D721Med (cell line): Measurements from ENCODE around the gene MTHFD1.

Experiments
- DNase-seq: peaks from one replicate; pipeline ENCODE4 v3.0.0; 2011; ENCODE audit warnings: low spot score; ENCODE audit not compliant: insufficient read length
- FAIRE-seq: peaks from 2 replicates; lab custom pipeline; 2011; peaks lifted over from hg19 to GRCh38; lab: Jason Lieb, UNC
- TF ChIP-seq, protein P1 (sequence below): IDR thresholded peaks from 2 replicates; pipeline ENCODE4 v1.5.1; 2012; ENCODE audit warnings: mild to moderate bottlenecking, control low read depth; ENCODE audit not compliant: insufficient read depth; ENCODE audit errors: missing control alignments

The MTHFD1 gene

DNA sequence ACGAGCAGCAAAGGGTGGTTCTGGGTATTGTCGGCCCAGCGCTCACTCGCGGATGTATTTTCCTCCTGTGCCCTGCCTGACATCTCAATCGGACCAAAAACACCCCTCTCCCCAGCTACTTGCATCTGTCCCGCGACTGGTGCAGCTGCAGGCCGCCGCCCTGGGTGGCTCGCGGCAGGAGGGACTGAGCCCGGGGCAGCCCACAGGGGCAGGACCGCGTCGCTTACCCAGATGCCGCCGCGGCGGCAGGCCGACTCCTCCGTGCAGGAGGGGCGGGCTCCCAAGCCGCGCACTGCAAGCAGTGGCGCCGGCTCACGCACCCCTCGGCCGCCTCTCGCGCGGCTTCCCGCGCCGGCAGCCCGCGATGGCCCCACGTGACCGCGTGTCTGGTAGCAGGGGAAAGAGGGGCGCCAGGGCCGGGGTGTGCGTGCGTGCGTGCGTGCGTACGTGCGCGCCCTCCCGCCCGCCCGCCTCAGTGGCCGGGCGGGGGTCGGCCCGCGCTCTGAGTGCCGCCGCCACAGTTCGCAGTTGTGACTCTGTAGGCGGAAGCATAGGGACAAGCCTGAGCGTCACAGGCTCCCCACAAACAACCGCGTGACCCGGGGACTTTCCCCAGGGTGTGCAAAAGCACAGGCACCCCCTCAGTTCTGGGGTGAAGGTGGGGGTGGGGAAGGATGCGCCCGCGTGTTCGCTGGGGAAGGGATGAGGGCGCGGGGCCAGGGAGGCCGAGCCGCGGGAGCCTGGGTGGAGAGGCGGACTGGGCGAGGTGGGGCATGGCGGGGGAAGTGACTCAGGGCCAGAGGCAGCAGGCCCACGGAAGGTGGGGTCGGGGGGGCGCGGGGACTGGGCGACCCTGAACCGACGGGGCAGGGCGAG lies 115.5 kb downstream of the MTHFD1 start, which contains the start of gene ZBTB25:
Gene ZBTB25, minus strand, starts transcription at position 405 of the 876 bp plus-strand sequence. CDS start 13,305 bp downstream, outside the sequence.
- TF ChIP-seq, protein P1, sequence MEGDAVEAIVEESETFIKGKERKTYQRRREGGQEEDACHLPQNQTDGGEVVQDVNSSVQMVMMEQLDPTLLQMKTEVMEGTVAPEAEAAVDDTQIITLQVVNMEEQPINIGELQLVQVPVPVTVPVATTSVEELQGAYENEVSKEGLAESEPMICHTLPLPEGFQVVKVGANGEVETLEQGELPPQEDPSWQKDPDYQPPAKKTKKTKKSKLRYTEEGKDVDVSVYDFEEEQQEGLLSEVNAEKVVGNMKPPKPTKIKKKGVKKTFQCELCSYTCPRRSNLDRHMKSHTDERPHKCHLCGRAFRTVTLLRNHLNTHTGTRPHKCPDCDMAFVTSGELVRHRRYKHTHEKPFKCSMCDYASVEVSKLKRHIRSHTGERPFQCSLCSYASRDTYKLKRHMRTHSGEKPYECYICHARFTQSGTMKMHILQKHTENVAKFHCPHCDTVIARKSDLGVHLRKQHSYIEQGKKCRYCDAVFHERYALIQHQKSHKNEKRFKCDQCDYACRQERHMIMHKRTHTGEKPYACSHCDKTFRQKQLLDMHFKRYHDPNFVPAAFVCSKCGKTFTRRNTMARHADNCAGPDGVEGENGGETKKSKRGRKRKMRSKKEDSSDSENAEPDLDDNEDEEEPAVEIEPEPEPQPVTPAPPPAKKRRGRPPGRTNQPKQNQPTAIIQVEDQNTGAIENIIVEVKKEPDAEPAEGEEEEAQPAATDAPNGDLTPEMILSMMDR = no peak
- peak; percentile 33 for DNase-seq
- FAIRE-seq = no peak

DNA sequence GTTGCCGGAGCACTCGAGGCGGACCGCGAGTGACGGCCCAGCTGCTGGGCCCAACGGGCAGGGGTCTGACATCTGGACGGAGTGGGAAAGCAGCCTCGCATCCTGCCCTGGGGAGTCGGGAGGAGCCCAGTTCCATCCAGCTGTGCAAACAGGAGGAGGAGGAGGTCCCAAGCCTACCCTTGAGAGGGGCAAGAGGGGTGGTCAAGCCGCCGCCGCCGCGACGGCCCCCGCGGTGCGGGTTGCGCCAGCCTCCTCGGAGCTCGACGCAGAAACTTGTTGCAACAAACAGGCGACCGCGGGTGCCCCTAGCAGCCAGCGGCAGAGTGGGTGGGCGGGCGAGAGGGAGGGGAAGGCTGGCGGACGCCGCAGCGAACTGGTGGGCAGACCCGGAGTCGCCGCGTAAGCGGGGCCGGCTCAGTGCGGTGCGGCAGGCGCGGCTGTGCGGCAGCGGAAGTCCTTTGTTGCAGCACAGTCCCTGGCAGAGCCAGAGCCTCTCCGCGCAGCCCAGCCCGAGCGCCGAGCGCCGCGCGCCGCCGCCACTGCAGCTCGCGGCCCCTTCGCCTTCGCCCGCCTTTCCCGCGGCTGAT lies 116.2 kb downstream of the MTHFD1 start, which contains the start of gene ZBTB1:
Gene ZBTB1, plus strand, starts transcription at position 461 of the 587 bp plus-strand sequence. CDS start 16,735 bp downstream, outside the sequence.
- FAIRE-seq (no peak), DNase-seq (peak; percentile 27)
- TF ChIP-seq, protein P1 = no peak

DNA sequence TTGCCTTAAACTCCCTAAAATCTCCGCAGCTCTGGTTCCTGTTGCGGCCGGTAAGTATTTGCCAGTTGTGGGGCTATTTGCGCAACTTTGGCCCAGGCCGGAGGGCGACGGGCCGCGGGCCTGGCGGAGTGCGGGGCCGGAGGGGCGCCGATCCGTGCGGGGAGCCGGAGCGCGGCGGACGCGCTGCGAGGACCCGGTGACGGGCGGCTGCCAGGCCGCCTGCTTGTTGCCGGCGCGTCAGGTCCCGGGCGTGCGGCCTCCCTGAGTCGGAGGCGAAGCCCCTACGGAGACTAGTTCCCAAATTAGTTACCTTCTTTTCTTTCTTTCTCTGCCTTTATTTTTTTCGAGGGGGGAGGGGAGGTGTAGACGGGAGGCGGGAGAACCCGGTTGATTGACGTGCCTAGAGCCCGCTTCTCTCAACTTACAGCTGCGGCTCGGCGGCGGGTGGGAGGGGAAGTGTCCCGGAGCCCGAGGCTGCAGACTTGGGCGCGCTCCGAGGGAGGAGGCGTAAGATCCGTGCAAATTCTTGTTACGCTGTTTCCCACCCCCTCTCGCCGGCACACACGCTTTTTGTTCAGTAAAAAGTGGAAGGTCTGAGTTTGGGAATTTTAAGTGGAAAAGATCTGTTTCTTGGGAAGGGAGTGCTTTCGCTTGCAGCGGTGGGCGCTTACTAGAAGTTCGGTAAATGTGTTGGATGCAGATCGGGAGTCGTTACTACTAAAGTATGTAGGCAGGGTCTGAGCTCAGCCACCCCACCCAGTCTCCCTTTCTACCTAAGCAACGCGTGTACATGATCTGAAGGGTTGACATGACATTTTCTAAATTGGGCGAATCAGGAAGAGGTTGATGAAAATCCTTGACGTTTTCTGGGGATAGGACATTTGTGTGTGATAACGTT lies 117.0 kb downstream of the MTHFD1 start:
- peak; percentile 35 for DNase-seq
- no peak for FAIRE-seq
- TF ChIP-seq, protein P1 = no peak

DNA sequence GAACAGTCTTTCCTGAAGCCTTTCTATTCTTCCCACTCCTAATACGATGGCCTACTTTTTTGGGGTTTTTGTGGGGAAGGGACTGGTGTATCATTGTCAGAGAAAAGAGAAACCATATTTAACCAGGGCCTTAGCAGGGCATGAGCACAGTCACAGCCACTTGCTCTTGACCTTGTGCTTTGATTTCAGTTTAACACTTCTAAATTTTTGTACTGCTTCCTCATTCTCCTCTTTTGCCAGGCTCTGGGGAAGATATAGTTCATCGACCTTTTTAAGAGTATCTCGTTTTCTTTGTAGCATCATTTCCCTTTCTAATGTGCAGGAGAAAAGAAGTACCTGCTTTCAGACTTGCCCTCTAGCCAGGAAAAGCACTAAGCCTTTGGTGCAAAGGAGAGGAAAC lies 118.6 kb downstream of the MTHFD1 start:
- TF ChIP-seq, protein P1 = no peak
- FAIRE-seq = no peak
- DNase-seq = no peak

DNA sequence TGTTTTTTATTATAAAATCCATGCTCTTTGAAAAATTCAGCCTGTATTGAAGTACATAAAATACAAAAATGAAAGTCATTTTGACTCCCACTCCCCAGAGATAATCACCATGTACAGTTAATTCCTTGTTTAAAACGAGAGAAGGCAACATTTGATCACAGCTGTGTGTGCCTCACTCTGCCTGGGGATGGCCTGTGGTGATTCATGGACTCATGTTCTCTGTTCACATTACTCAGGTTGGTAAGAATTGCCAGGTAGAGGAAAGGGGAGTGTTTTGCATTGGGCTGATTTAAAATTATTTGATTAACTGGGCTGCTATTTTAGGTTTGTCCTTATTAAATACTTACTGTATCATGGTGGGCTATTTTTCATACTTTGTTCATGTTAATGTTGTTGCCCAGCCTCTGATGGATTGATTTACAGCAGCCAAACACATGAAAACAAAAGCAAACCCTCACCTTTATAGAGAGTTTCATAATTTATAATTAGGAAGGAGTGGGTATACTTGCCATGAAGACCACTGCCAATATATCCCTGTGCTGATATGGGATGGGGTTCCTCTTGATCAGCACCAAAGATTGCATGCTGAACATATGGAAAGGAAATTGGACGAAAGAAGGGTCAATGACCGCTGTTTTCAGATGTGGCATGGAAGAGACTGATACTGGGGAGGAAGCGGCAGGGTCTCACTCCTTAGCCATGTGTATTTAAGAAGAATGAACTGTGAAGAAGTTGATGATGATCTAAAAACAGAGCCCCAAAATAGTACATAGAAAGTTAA lies 119.4 kb downstream of the MTHFD1 start:
- no peak for FAIRE-seq
- TF ChIP-seq, protein P1 = no peak
- no peak for DNase-seq

DNA sequence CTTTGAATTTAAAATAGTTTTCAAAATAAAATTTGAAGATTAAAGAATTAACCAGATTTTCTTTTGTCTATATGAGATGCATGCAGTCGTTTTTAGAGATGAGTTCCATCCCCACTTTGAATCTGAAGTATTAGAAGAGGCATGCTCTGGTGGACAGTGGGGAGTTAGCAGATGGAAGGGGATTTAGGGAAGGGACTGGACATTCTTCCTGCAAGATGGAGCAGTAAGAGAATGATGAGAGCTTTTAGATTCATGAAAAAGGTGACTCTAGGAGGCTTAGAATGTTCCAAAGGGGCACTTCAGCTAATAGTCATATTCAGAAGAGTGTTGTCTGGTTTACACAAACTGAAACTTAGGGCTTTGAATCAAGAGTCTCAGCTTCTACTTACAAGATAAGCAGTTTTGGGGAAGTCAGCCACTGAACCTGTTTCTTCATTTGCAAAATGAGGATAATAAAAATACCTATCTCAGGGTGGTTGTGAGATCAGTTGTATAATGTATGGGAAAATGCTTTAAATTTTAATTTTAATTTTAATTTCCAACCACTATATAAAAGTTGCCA lies 120.1 kb downstream of the MTHFD1 start:
- no peak for FAIRE-seq
- no peak for DNase-seq
- TF ChIP-seq, protein P1 = no peak
